Mesothelial cell of epicardium (in vitro differentiated cells): Measurements from ENCODE around the gene LHX8. TPM values are rescaled to one million over a fixed set of nuclear protein-coding genes. Genes with fewer than 3 reads are reported as not detected.

ENCODE experiments used
- DNase-seq, 2 experiments: peaks; one replicate each; pipeline ENCODE4 v3.0.0; 2021; ENCODE audit warnings: low spot score in 2 of 2; ENCODE audit not compliant: unreplicated experiment in 2 of 2
- H3K27ac Mint-ChIP-seq: 2 replicates; pipeline ENCODE4 v1.8.0; 2021; ENCODE audit warnings: mixed read lengths
- H3K27me3 Mint-ChIP-seq: 2 replicates; pipeline ENCODE4 v1.8.0; 2021; ENCODE audit warnings: low read depth, mixed read lengths
- H3K36me3 Mint-ChIP-seq: 2 replicates; pipeline ENCODE4 v1.8.0; 2021; ENCODE audit warnings: mixed read lengths
- H3K4me1 Mint-ChIP-seq: 2 replicates; pipeline ENCODE4 v1.8.0; 2021; ENCODE audit warnings: mixed read lengths
- H3K4me3 Mint-ChIP-seq: 2 replicates; pipeline ENCODE4 v1.8.0; 2021; ENCODE audit warnings: mild to moderate bottlenecking, moderate library complexity, mixed read lengths
- H3K9me3 Mint-ChIP-seq: 2 replicates; pipeline ENCODE4 v1.8.0; 2021; ENCODE audit warnings: mixed read lengths
- CTCF ChIP-seq: fragments of 200-600 bp; sonication (generic); IDR thresholded peaks from one replicate; pipeline ENCODE4 v1.5.0; 2021; ENCODE audit warnings: antibody characterized with exemption; ENCODE audit not compliant: unreplicated experiment
- total RNA-seq: library from RNA; stranded (reverse); gene quantifications from 3 replicates; pipeline ENCODE4 v1.2.1, GENCODE V29; 2021

Gene LHX8
- total RNA-seq, 1 donor from 2014 or later, result 0.36 TPM

GRCh38 chr1:75159154-75159553, 25.0 kb downstream of the LHX8 start:
- no peaks in the 10 kb centered on the region for H3K4me1 Mint-ChIP-seq
- H3K27ac Mint-ChIP-seq, result no peak overlapping the region
- H3K4me3 Mint-ChIP-seq, result no peak overlapping the region
- H3K27me3 Mint-ChIP-seq, result peaks cover 6% of the 10 kb centered on the region
- no peak for TF ChIP-seq CTCF
- no peak for DNase-seq
- no peaks in the 10 kb centered on the region for H3K36me3 Mint-ChIP-seq
- H3K9me3 Mint-ChIP-seq, result peaks cover 20% of the 10 kb centered on the region

GRCh38 chr1:75165264-75165663, 31.1 kb downstream of the LHX8 start:
- Mint-ChIP-seq H3K4me1 (no peaks in the 10 kb centered on the region), H3K27ac (no peak overlapping the region), H3K36me3 (no peaks in the 10 kb centered on the region), H3K27me3 (peaks cover 25% of the 10 kb centered on the region), H3K4me3 (no peak overlapping the region), H3K9me3 (no peaks in the 10 kb centered on the region)
- DNase-seq, result no peak
- TF ChIP-seq CTCF, result no peak

DNA sequence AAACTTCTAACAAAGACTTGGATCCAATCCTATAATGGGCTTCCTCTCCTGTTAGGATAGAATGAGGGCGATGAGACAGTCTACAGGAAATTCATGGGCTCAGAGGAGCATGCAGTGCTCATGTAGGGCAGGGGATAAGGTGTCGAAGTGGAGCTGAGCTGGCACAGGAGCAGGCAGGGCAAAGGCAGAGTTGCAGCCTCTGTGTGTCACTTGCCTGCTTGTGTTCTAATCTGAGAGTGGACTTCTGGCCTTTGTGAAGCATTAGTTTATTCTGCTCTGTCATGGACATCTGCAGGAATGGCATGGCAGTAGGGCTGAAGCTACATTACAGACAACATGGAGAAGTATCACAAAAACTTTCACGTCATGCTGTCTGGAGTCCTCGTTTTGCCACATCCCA, 32.6 kb downstream of the LHX8 start:
- no peak overlapping the region for H3K27ac Mint-ChIP-seq
- no peak for TF ChIP-seq CTCF

GRCh38 chr1:75170011-75170410, 35.8 kb downstream of the LHX8 start:
- Mint-ChIP-seq H3K36me3 (no peaks in the 10 kb centered on the region), H3K9me3 (no peaks in the 10 kb centered on the region), H3K27ac (no peak overlapping the region), H3K4me3 (no peak overlapping the region), H3K27me3 (peaks cover 19% of the 10 kb centered on the region), H3K4me1 (no peaks in the 10 kb centered on the region)
- no peak for TF ChIP-seq CTCF
- no peak for DNase-seq

More for the DNA sequence above, 32.6 kb downstream of the LHX8 start:
- no peak for DNase-seq
- no peaks in the 10 kb centered on the region for H3K36me3 Mint-ChIP-seq
- H3K4me1 Mint-ChIP-seq, result no peaks in the 10 kb centered on the region
- no peaks in the 10 kb centered on the region for H3K9me3 Mint-ChIP-seq
- H3K4me3 Mint-ChIP-seq, result no peak overlapping the region
- H3K27me3 Mint-ChIP-seq, result peaks cover 25% of the 10 kb centered on the region

- H3K27me3 Mint-ChIP-seq, result peaks cover 12% of the 10 kb centered on the region
- no peaks in the 10 kb centered on the region for H3K4me1 Mint-ChIP-seq
- no peaks in the 10 kb centered on the region for H3K36me3 Mint-ChIP-seq
- no peak for DNase-seq
- no peak overlapping the region for H3K4me3 Mint-ChIP-seq
- H3K27ac Mint-ChIP-seq, result no peak overlapping the region
- H3K9me3 Mint-ChIP-seq, result no peaks in the 10 kb centered on the region
- TF ChIP-seq CTCF, result no peak
These were observed 36.8 kb downstream of the LHX8 start for GRCh38 chr1:75170981-75171380.

DNA sequence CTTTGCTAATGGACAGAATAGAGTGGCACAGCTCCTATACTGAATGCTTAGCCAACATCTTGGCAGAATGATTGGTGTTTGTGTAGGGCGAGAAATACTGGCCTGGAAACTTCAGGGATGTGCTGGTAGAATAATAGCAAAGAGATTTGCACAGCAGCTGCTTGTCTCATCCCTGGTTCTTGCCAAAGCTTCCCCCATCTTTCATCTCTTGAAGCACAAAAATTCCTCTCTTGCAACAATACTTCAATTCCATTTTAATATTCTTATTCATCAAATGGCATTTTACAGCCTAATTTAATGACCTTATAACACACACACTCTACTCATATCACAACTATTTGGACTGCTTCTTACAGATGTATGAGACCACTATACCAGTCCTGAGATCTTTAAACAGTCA, 37.7 kb downstream of the LHX8 start:
- Mint-ChIP-seq H3K27me3 (peaks cover 5% of the 10 kb centered on the region), H3K27ac (no peak overlapping the region), H3K4me1 (no peaks in the 10 kb centered on the region), H3K4me3 (no peak overlapping the region), H3K36me3 (no peaks in the 10 kb centered on the region), H3K9me3 (peaks cover 6% of the 10 kb centered on the region)
- DNase-seq, result no peak
- no peak for TF ChIP-seq CTCF
